KBM-7 (cell line): ENCODE measurements around the gene HAAO.
A peak's percentile ranks its signal among the peaks of the same experiment; 100 is the strongest.
"Not testable (repeated sequence)": the region's sequence is repeated elsewhere in the genome, so short reads cannot be mapped to it uniquely, and the experiment has no call there.

Experiments
- DNase-seq: peaks from one replicate; pipeline ENCODE4 v3.0.0-alpha.2; 2015
- in situ Hi-C: fragments of 300-500 bp; cut with MboI; formaldehyde crosslinking; loops from 2 replicates; pipeline ENCODE4 v1.14.3; 2020; ENCODE audit warnings: low sequenced_read_pairs, low pct_unique_long_range_greater_than_20kb, mixed read lengths

HAAO gene

GRCh38 chr2:42757981-42758740, 34.2 kb downstream of the HAAO start:
- in situ Hi-C loops = no loop called here

DNA sequence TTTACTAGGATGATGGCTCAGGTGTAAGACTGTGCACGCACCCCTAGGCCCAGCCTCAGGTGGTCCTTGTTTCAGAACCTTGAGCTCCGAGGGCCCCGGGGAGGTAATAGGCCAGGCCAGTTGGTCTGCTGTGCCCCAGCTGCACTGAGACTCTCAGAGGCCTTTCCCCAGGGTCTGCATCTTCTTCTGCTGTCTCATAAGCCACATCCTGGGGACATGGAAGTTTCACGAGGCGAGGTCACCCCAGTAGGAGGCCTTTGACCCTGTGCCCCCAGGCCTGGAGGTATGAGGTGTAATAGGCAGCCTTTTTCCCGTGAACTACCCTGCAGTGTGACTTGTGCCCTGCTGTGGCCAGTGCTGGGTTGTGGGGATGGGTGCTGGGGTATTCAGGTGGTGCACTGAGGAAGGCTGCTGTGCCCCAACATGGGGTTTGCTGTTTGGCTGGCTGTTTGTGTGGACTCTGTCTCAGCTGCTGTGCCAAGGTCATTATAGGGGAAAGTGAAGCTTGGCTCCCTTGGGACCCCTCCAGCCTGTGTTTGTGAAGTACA, 35.3 kb downstream of the HAAO start:
- in situ Hi-C loops = no loop called here

More at GRCh38 chr2:42757981-42758740, 34.2 kb downstream of the HAAO start:
- DNase-seq = no peak

GRCh38 chr2:42756150-42756775, 36.1 kb downstream of the HAAO start:
- in situ Hi-C loops = no loop called here
- DNase-seq = no peak

More for the DNA sequence above, 35.3 kb downstream of the HAAO start:
- no peak for DNase-seq

GRCh38 chr2:42755191-42755880, 37.0 kb downstream of the HAAO start:
- DNase-seq = no peak
- in situ Hi-C loops = no loop called here

GRCh38 chr2:42754776-42755140, 37.6 kb downstream of the HAAO start:
- no peak for DNase-seq
- in situ Hi-C loops = no loop called here

DNA sequence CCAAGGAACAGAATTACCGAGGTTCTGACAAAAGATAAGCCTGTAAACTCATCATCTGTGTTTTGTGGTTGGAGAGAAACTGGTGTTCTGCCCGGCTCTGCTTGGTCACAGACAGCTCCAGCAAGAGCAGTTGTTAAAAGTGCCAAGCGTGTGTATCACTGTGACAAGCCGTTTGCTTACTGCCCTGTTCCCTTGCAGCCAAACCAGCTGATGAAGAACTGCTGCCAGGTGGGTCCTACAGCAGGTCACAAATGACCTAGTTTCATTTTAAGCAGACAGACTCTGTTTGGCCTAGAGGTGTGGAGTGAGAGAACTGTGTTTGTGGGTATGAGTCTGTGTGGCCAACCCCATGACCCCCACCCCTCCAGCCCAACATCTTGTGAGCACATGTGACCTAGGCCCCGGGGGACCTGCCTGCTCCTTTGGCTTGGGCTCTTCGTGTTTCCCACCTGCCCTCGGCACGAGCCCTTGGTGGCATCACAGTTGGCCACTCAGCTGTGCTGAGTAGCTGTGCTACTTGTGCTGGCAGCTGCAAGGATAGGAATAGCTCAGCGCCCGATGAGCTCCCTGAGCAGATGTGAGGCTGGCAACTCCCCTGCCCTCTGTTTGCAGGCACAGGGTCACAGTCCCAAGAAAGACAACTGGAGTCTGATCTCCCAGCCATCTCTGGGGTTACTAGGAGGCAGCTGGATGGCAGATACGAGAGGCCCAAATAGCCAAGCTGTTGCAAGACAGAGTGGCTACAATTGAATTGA, 38.2 kb downstream of the HAAO start:
- DNase-seq = no peak
- in situ Hi-C loops = no loop called here

- in situ Hi-C loops = no loop called here
- DNase-seq = peak; percentile 71
Observed at GRCh38 chr2:42752816-42753813, 39.3 kb downstream of the HAAO start.

DNA sequence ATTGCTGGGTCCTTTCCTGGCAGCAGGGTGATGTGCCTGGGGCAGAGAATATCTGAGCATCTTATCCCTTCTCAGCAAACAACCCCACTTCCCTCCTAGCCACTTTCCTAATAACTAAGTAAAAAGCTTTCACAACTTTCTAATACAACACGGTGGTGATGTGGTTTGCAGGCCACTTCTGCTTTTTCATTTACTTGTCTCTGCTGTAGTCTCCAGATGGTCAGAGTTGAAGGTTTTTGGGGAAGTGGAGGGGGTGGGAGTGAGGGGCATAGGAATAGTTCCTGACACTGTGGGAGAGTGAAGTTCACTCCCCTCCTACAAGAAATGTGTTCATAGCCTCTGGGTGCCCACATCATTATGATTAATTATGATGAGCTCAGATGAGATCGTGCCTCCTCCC, 40.1 kb downstream of the HAAO start:
- peak; percentile 98 for DNase-seq
- in situ Hi-C loops = no loop called here

DNA sequence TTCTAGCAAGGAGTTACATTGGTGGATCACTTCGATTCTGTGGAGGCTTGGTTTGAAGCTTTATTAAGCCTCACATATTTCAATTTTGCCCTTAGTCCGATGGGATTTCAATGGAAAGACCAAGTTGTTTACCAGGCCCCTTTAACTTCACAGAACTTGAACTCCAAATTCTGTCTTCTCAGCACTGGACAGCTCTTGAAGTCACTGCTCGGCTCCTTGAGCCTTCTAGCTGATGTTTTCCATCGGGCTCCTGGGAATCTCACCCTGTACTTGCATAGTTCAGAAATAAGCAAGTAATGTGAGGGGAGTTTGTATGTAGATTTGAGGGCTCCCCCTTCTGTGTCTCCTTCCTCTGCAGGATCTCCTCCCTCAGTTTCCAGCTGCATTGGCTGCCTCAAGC, 43.5 kb downstream of the HAAO start:
- in situ Hi-C loops = no loop called here
- DNase-seq = no peak

DNA sequence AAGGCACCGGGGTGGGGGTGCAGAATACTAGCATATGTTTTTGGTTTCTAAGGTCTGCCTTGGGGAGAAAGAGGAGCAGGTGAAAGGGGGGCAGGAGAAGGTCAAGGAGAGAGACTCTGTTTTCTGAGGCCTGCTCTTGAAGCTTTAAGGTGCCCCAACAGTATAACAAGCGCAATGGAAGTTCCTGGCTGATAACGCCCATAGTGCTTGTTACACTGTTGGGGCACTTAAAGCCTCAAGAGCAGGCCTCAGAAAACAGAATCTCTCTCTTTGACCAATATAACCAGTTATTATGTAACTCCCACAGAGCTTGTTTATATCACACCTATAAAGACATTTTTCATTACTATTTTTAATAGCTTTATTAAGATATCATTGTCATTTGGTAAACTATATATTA, 45.0 kb downstream of the HAAO start:
- DNase-seq = no peak
- in situ Hi-C loops = no loop called here

DNA sequence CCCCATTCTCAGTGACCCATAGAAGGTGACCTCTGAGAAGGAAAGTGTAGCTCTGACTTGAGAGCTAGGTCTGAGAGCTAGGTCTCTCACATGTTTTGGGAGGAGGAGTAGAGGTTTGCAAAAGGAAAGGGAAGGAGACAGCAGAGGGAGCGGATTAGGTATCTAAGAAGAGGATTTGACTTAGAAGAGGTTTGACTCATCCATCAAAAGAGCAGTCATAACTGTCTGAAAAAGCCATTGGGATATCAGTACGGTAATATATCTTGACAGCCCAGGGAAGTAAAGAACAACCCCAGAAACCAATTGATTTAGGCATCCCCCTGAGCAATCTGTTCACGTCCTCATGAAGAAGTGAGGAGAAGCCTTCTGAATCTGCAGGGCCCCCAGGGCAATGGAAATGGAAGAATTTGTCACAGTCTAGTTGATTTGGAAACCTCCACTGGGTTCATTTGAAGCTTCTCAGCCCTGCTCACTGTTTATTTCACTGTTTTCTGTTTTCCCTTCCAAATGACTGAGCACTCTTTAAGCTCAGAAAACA, 47.8 kb downstream of the HAAO start:
- no peak for DNase-seq
- in situ Hi-C loops = no loop called here

DNA sequence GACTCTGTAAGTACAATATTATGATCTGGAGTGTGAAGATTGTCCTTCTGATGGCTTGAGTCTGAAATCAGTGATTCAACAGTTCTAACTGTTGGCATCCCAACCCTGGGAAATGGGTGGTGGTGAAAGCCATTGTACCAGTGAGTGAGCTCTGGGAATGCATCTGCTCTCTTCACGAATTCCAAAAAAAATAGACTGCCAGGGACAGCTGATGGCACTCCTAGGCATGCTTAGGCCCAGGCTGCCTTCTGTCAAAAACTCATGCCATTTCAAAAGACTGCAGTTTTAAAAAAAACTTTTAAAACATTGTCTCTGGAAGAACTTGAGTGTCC, 48.8 kb downstream of the HAAO start:
- in situ Hi-C loops = no loop called here

GRCh38 chr2:42742740-42743658, 49.4 kb downstream of the HAAO start:
- no peak for DNase-seq
- in situ Hi-C loops = no loop called here

More for the DNA sequence above, 48.8 kb downstream of the HAAO start:
- DNase-seq = no peak

DNA sequence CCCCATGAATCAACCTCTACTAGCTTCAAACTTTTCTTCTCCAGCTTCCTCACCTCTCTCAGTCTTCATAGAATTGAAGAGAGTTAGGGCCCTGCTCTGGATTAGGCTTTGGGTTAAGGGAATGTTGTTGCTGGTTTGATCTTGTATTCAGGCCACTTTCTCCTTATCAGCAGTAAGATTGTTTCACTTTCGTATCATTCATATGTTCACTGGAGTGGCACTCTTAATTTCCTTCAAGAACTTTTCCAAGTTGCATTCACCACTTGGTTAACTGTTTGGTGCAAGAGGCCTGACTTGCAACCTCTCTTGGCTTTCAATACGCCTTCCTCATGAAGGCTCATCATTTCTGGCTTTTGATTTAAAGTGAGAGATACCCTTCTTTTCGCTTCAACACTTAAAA, 51.2 kb downstream of the HAAO start:
- in situ Hi-C loops = no loop called here
- DNase-seq = no peak

- DNase-seq = no peak
- in situ Hi-C loops = no loop called here
Observed at GRCh38 chr2:42736598-42737322, 55.6 kb downstream of the HAAO start.

GRCh38 chr2:42733852-42734251, 58.5 kb downstream of the HAAO start:
- in situ Hi-C loops = no loop called here
- DNase-seq = no peak

DNA sequence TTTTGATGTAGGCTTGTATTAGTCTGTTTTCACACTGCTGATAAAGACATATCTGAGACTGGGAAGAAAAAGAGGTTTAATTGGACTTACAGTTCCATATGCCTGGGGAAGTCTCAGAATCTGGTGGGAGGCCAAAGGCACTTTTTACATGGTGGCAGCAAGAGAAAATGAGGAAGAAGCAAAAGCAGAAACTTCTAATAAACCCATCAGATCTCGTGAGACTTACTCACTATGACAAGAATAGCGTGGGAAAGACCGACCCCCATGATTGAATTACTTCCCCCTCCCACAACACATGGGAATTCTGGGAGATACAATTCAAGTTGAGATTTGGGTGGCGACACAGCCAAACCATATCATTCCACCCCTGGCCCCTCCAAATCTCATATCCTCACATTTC, 61.1 kb downstream of the HAAO start:
- in situ Hi-C loops = not testable (repeated sequence)

More for the DNA sequence above, 61.1 kb downstream of the HAAO start:
- not testable (repeated sequence) for DNase-seq
